CD14-positive monocyte (primary cell): ENCODE results near the gene JARID2. TPM values are rescaled to one million over a fixed set of nuclear protein-coding genes. Genes with fewer than 3 reads are reported as not detected.
A peak's percentile ranks its signal among the peaks of the same experiment; 100 is the strongest.

Source experiments
- DNase-seq, 3 donors: peaks; one replicate each; pipeline ENCODE4 v3.0.0-alpha.2; 2011 to 2022
- H2AFZ ChIP-seq: 2 replicates; pipeline ENCODE4 v1.6.0; 2012; ENCODE audit warnings: mild to moderate bottlenecking, low read depth, low read length, inconsistent platforms; ENCODE audit not compliant: insufficient read depth, poor library complexity, severe bottlenecking
- H3K27ac ChIP-seq, 2 donors: 1 replicate in 1 of 2; 2 replicates in 1 of 2; pipeline ENCODE4 v1.5.1; 2012 to 2013; ENCODE audit warnings: low read length in 2 of 2, control low read depth in 1 of 2, inconsistent platforms in 1 of 2, low read depth in 1 of 2, mild to moderate bottlenecking in 1 of 2
- H3K27me3 ChIP-seq, 2 donors: one replicate each; pipeline versions ENCODE4 v1.6.0 to v1.6.1; 2011 to 2013; ENCODE audit warnings: low read length in 2 of 2; ENCODE audit not compliant: control insufficient read depth in 2 of 2, insufficient read depth in 2 of 2
- H3K36me3 ChIP-seq, 2 donors: replicated peaks in 1 of 2; 1 replicate in 1 of 2; 2 replicates in 1 of 2; pipeline versions ENCODE4 v1.5.1 to v1.6.1; 2012 to 2013; ENCODE audit warnings: low read length in 2 of 2, control low read depth in 1 of 2, inconsistent platforms in 1 of 2, mild to moderate bottlenecking in 1 of 2; ENCODE audit not compliant: insufficient read depth in 2 of 2, control insufficient read depth in 1 of 2
- H3K4me1 ChIP-seq, 2 donors: 1 replicate in 1 of 2; 2 replicates in 1 of 2; pipeline versions ENCODE4 v1.5.1 to v1.6.1; 2012 to 2013; ENCODE audit warnings: low read length in 2 of 2, control low read depth in 1 of 2, inconsistent platforms in 1 of 2, mild to moderate bottlenecking in 1 of 2, moderate library complexity in 1 of 2; ENCODE audit not compliant: insufficient read depth in 2 of 2, control insufficient read depth in 1 of 2
- H3K4me2 ChIP-seq: replicated peaks from 2 replicates; pipeline ENCODE3; 2012; ENCODE audit warnings: low read length, moderate library complexity, mild to moderate bottlenecking; ENCODE audit not compliant: poor library complexity, severe bottlenecking; ENCODE audit errors: extremely low read depth
- H3K4me3 ChIP-seq, 3 experiments: fragments of 200-600 bp in 1 of 3; sonication (generic) in 1 of 3; replicated peaks in 1 of 3; 1 replicate in 2 of 3; 2 replicates in 1 of 3; pipeline ENCODE4 v1.5.1; 2011 to 2013; ENCODE audit warnings: low read length in 3 of 3, mild to moderate bottlenecking in 3 of 3, control low read depth in 2 of 3, low read depth in 2 of 3, inconsistent platforms in 1 of 3, moderate library complexity in 1 of 3
- H3K79me2 ChIP-seq: 2 replicates; pipeline ENCODE4 v1.6.0; 2012; ENCODE audit warnings: mild to moderate bottlenecking, control low read depth, inconsistent platforms, low read length, moderate library complexity; ENCODE audit not compliant: insufficient read depth
- H3K9ac ChIP-seq: 2 replicates; pipeline ENCODE4 v1.6.0; 2017; ENCODE audit warnings: low read length, mild to moderate bottlenecking; ENCODE audit not compliant: insufficient read depth, poor library complexity, severe bottlenecking
- H3K9me3 ChIP-seq, 2 donors: replicated peaks in 1 of 2; 1 replicate in 1 of 2; 2 replicates in 1 of 2; pipeline versions ENCODE4 v1.5.1 to v1.6.1; 2012 to 2013; ENCODE audit warnings: low read length in 2 of 2, control low read depth in 1 of 2; ENCODE audit not compliant: control insufficient read depth in 1 of 2, insufficient read depth in 1 of 2
- H4K20me1 ChIP-seq: 2 replicates; pipeline ENCODE4 v1.6.0; 2012; ENCODE audit warnings: mild to moderate bottlenecking, low read length, control low read depth, moderate library complexity; ENCODE audit not compliant: insufficient read depth
- H3K27ac Mint-ChIP-seq, 7 donors: one replicate each; pipeline ENCODE4 v1.8.0; 2020; ENCODE audit warnings: mild to moderate bottlenecking in 7 of 7, mixed read lengths in 7 of 7, moderate library complexity in 6 of 7, inconsistent platforms in 2 of 7
- H3K27me3 Mint-ChIP-seq, 3 donors: one replicate each; pipeline ENCODE4 v1.8.0; 2021 to 2022; ENCODE audit warnings: low read depth in 3 of 3, mild to moderate bottlenecking in 3 of 3, mixed read lengths in 3 of 3, moderate library complexity in 3 of 3, inconsistent platforms in 1 of 3
- H3K36me3 Mint-ChIP-seq, 2 donors: one replicate each; pipeline ENCODE4 v1.8.0; 2020; ENCODE audit warnings: mixed read lengths in 2 of 2, inconsistent platforms in 1 of 2, mild to moderate bottlenecking in 1 of 2
- H3K4me1 Mint-ChIP-seq: one replicate; pipeline ENCODE4 v1.8.0; 2020; ENCODE audit warnings: mild to moderate bottlenecking, mixed read lengths
- H3K4me3 Mint-ChIP-seq, 2 donors: one replicate each; pipeline ENCODE4 v1.8.0; 2020; ENCODE audit warnings: mild to moderate bottlenecking in 2 of 2, mixed read lengths in 2 of 2, moderate library complexity in 1 of 2
- H3K9me3 Mint-ChIP-seq, 7 donors: one replicate each; pipeline ENCODE4 v1.8.0; 2020 to 2022; ENCODE audit warnings: mixed read lengths in 7 of 7, mild to moderate bottlenecking in 6 of 7, moderate library complexity in 6 of 7, inconsistent platforms in 2 of 7
- WGBS: methylation state at CpG from one replicate; pipeline ENCODE4 v1.1.5; 2013; ENCODE audit warnings: missing lambda C conversion rate; ENCODE audit not compliant: insufficient coverage; 5-methylcytosine and 5-hydroxymethylcytosine counted together
- intact Hi-C, 2 donors: fragments of 100-400 bp; cut with micrococcal nuclease; formaldehyde crosslinking; loops; one replicate each; pipeline versions ENCODE4 v1.15.0 to v1.15.1; 2023
- polyA plus RNA-seq, 3 donors: library from polyadenylated mRNA; depleted of rRNA in 1 of 3; unstranded in 2 of 3; stranded (reverse) in 1 of 3; fragments of 300-500 nt in 2 of 3; fragments of >200 nt in 1 of 3; fragmentation: Illumina TruSeq in 2 of 3; gene quantifications; 1 replicate in 2 of 3; 2 replicates in 1 of 3; pipeline ENCODE4 v1.2.3, GENCODE V29; 2012 to 2021
- TF ChIP-seq, protein P1 (sequence below): fragments of 200-600 bp; IDR thresholded peaks from one replicate; pipeline ENCODE4 v1.8.0; 2022; ENCODE audit warnings: antibody characterized with exemption, mild to moderate bottlenecking

The JARID2 gene
- polyA plus RNA-seq, 3 donors, result 6.8 to 17.5 (median 12.5) TPM

DNA sequence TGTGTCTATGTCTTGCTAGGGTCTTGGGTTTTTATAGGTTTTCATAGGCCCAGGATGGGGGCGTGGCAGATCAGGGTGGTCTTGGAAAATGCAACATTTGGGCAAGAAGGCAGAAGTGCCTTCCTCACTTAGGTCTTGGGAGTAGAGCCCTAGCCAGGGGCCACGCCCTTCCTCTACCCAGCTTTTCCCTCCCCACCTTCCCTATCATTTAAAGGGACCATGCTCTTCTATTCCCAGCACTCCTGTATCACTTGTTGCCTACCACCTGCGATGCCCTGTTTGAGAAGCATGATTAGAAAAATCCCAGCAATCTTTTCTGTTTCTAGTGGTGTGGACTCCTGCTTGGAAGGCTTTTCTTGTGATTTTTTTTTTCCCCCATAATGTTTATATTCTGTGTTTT lies 190.6 kb downstream of the JARID2 start:
- peak overlapping the region; percentile 55 to 89 (median 84) for H3K27ac Mint-ChIP-seq

DNA sequence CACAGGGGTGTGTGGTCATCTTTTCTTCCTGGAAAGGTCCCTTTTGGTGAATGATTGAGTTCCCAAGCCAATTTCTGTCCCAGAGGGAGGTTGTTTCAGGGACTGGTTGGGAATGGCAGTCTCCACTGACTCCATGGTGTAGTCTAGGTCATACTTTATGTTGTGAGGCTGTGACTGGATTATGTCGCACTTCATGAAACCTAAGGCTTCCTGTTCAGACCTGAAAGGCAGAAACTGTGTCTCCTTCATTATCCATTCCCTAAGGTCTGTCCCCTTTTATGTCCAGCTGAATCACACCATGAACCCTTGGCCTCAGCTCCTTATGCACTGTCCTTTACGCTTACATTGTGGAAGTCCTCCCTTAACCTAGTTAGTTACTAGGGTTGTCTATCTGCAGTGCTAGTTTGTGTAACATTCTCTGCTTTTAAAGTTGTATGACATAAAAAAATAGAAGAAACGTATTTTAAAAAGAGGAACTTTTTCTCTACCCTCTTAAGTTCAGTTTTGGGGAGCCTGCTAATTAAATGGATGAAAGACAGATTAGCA lies 191.3 kb downstream of the JARID2 start:
- H3K36me3 Mint-ChIP-seq, result peaks cover 8 to 20% of the 10 kb centered on the region in 2 donors
- intact Hi-C loops, result loop anchor here (5.0 kb wide), 1 partner anchor 35 kb away; no protein-coding TSS in a partner anchor
- peak; percentile 37 to 48 (median 38) for DNase-seq
- peaks cover 0 to 2% (median 0%) of the 10 kb centered on the region in 3 donors for H3K27me3 Mint-ChIP-seq
- H2AFZ ChIP-seq, result no peak overlapping the region
- no peak overlapping the region for H3K4me3 ChIP-seq
- peak overlapping the region in 1 of 2 donors; percentile 41 for H3K4me3 Mint-ChIP-seq
- no peaks in the 10 kb centered on the region for H3K27me3 ChIP-seq
- no peak overlapping the region for H3K9ac ChIP-seq
- peaks cover 100% of the 10 kb centered on the region for H4K20me1 ChIP-seq
- peak overlapping the region; percentile 15 to 64 for H3K27ac ChIP-seq
- TF ChIP-seq, protein P1, sequence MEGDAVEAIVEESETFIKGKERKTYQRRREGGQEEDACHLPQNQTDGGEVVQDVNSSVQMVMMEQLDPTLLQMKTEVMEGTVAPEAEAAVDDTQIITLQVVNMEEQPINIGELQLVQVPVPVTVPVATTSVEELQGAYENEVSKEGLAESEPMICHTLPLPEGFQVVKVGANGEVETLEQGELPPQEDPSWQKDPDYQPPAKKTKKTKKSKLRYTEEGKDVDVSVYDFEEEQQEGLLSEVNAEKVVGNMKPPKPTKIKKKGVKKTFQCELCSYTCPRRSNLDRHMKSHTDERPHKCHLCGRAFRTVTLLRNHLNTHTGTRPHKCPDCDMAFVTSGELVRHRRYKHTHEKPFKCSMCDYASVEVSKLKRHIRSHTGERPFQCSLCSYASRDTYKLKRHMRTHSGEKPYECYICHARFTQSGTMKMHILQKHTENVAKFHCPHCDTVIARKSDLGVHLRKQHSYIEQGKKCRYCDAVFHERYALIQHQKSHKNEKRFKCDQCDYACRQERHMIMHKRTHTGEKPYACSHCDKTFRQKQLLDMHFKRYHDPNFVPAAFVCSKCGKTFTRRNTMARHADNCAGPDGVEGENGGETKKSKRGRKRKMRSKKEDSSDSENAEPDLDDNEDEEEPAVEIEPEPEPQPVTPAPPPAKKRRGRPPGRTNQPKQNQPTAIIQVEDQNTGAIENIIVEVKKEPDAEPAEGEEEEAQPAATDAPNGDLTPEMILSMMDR, result no peak
- peaks cover 0 to 4% (median 0%) of the 10 kb centered on the region in 7 donors for H3K9me3 Mint-ChIP-seq
- no peaks in the 10 kb centered on the region for H3K9me3 ChIP-seq
- H3K27ac Mint-ChIP-seq, result peak overlapping the region; percentile 82 to 89 (median 84)
- H3K79me2 ChIP-seq, result peaks cover 100% of the 10 kb centered on the region
- peak overlapping the region; percentile 2 for H3K4me2 ChIP-seq
- no CpG with 5 or more reads among the region's 3 CpGs for WGBS
- H3K4me1 Mint-ChIP-seq, result peaks cover 94% of the 10 kb centered on the region
- H3K36me3 ChIP-seq, result no peaks in the 10 kb centered on the region
- peaks cover 71 to 90% of the 10 kb centered on the region in 2 donors for H3K4me1 ChIP-seq

More for the DNA sequence above, 190.6 kb downstream of the JARID2 start:
- Histone ChIP-seq H3K27me3 (no peaks in the 10 kb centered on the region), H3K4me1 (peaks cover 71 to 90% of the 10 kb centered on the region in 2 donors), H3K27ac (peak overlapping the region in 1 of 2 donors; percentile 64), H2AFZ (no peak overlapping the region), H4K20me1 (peaks cover 100% of the 10 kb centered on the region), H3K4me2 (peak overlapping the region; percentile 2), H3K36me3 (no peaks in the 10 kb centered on the region), H3K9me3 (no peaks in the 10 kb centered on the region), H3K4me3 (no peak overlapping the region), H3K79me2 (peaks cover 100% of the 10 kb centered on the region), H3K9ac (no peak overlapping the region)
- TF ChIP-seq, protein P1, result no peak
- intact Hi-C loops, result loop anchor here (5.0 kb wide), 1 partner anchor 34 kb away; no protein-coding TSS in a partner anchor
- 50% methylated on average over 1 of the region's 3 CpGs for WGBS
- Mint-ChIP-seq H3K27me3 (peaks cover 0 to 2% (median 0%) of the 10 kb centered on the region in 3 donors), H3K4me3 (peak overlapping the region in 1 of 2 donors; percentile 41), H3K9me3 (peaks cover 0 to 4% (median 0%) of the 10 kb centered on the region in 7 donors), H3K36me3 (peaks cover 12 to 22% of the 10 kb centered on the region in 2 donors), H3K4me1 (peaks cover 95% of the 10 kb centered on the region)
- no peak for DNase-seq
